DMS153 (cell line): ENCODE data around the gene ANKRD45.
"Not testable (repeated sequence)": the region's sequence is repeated elsewhere in the genome, so short reads cannot be mapped to it uniquely, and the experiment has no call there.

Source experiments
- DNase-seq: peaks from one replicate; lab custom pipeline; 2025; lab: John Stamatoyannopoulos, UW

Gene ANKRD45

DNA sequence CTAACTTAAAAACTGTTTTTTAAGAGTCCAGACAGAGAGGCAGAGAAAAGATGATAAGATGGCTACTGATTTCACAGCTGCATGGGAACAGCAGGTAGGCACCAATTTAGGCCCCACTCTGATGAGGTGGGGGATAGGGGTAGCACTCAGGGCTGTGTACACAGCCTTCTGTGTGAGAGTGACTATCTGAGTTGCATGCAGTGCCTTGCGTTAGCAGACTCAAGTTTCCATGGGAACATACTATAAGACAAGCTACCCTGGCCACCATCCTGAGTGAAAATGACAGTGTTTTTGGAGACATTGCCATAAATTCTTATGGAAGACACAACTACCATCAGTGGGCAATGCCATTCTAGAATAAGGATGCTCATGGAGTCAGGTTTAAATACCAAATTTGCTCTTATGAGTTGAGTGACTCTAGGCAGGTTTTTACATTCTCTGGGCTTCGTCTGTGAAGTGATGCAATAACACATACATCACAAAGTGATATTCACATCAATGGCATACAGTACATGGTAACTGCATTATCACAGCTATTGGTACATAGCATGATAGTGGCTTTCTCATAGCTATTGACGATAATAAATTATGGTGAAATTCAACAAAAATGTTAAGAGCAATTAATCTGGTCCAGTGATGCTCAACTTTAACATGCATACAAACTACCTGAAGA is 97.3 kb downstream of the ANKRD45 start:
- no peak for DNase-seq

DNA sequence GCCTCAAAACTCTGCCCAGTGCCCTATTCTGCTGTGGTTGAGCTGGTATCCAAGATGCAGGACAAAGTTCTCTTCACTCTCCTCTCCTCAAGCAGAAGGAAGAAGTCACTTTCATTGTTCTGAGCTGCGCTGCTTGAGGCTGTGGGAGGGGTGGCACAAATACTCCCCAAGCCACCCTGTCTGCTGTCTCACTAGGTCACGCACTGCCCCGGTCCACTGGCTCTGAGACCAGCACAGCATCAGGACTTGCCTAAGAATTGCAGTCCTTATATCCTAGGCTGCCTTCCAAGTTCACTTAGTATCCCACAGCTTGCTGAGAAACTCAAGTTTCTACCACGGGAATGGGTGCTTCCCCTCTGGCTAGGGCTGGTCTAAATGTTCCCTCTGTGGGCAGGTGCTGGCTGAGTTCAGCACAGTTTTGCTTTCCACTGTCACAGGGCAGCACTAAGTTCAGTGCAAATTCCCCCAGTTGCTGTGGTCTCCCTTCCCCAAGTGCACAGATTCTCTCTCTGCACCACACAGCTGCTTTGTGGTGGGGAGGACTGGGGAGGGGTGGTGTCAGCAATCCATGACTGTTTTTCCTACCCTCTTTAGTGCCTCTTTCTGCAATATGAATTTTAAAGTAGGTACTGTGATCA is 99.2 kb downstream of the ANKRD45 start:
- DNase-seq: no peak

DNA sequence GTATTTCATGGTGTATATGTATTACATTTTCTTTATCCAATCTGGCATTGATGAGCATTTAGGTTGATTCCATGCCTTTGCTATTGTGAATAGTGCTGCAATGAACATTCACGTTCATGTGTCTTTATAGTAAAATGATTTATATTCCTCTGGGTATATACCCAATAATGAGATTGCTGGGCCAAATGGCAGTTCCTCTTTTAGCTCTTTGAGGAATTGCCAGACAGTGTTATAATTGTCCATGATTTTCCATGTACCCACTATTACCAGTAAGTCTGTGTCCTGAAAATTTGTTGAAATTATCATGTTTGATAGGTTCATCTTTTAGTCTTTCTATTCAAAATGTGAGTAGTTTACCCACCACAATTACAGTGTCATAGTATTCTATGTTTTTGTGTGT is 101.2 kb downstream of the ANKRD45 start:
- DNase-seq: no peak

- not testable (repeated sequence) for DNase-seq
These were observed 105.8 kb downstream of the ANKRD45 start for GRCh38 chr1:173563846-173564245.

DNA sequence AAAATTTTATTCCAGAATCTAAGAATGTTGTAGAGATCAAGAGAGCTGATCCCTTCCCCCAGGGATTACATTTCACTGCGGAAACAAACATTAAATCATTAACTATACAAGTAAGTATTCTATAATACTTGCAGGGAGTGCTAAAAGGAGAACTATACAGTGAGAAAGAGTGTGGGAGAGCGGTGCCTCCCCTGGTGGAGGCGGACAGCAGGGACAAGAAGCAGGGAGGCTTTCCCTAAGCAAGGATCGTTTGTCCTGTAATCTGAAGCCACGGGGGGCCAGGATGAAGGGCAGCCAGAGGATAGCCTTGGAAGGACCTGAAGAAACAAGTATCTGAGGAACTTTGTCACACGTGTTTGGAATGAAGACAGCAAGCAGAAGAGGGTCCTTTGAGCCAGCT is 106.8 kb downstream of the ANKRD45 start:
- DNase-seq: no peak

DNA sequence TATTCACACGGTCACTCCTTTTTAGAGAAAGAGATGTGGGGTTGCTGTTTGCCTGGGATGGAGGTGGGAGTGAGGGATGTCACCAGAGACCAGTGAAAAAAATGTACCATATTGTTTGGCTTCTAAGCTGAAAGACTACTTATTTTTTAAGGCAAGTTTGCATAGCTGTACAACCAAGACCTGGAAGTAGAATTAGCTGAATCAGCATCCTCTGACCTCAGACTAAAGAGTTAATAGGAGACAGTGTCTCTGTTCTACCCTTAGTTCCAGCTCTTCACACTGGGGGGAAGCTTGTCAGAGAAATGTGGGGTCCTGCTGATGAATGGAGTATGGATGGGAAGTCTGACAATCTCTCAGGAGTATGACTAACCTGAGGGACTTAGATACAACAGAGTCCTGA is 108.4 kb downstream of the ANKRD45 start:
- no peak for DNase-seq

GRCh38 chr1:173560285-173560880 is 109.3 kb downstream of the ANKRD45 start:
- DNase-seq: no peak
